HepG2 (cell line): ENCODE data around the gene ABHD12. TPM values are rescaled to one million over a fixed set of nuclear protein-coding genes. Genes with fewer than 3 reads are reported as not detected.

Experiments
- EZH2 ChIP-seq: conservative IDR thresholded peaks from 2 replicates; pipeline ENCODE4 v1.6.1; 2012; ENCODE audit warnings: mild to moderate bottlenecking, low read depth, low read length, moderate library complexity
- FLYWCH1 ChIP-seq: sonication (generic); formaldehyde crosslinking; IDR thresholded peaks from 2 replicates; pipeline ENCODE4 v1.8.1; 2023; ENCODE audit warnings: mild to moderate bottlenecking, missing genetic modification reagents
- GABPB1 ChIP-seq: IDR thresholded peaks from 2 replicates; pipeline ENCODE4 v1.6.1; 2016; ENCODE audit warnings: mild to moderate bottlenecking, missing genetic modification reagents, moderate library complexity, missing compliant biosample characterization
- GPN1 ChIP-seq: sonication (generic); formaldehyde crosslinking; IDR thresholded peaks from 2 replicates; pipeline ENCODE4 v1.5.1; 2020; ENCODE audit warnings: missing genetic modification reagents, borderline replicate concordance
- HCFC1 ChIP-seq: fragments of 150-350 bp; IDR thresholded peaks from 2 replicates; pipeline ENCODE4 v1.6.1; 2014; ENCODE audit warnings: low read depth, low read length
- HNRNPH1 ChIP-seq: fragments of 200-400 bp; formaldehyde crosslinking; optimal IDR thresholded peaks from 2 replicates; pipeline ENCODE3; 2017; ENCODE audit warnings: mild to moderate bottlenecking, low read depth, low read length
- IRX3 ChIP-seq: sonication (generic); formaldehyde crosslinking; IDR thresholded peaks from 2 replicates; pipeline ENCODE4 v1.8.1; 2023; ENCODE audit warnings: mild to moderate bottlenecking, low read depth, missing genetic modification reagents, borderline replicate concordance
- KMT2A ChIP-seq: sonication (generic); formaldehyde crosslinking; IDR thresholded peaks from 2 replicates; pipeline ENCODE4 v1.4.0; 2020; ENCODE audit warnings: missing genetic modification reagents
- MBD4 ChIP-seq: IDR thresholded peaks from 2 replicates; pipeline ENCODE4 v1.6.1; 2012; ENCODE audit warnings: low read length, inconsistent platforms, borderline replicate concordance
- MED13 ChIP-seq: sonication (generic); formaldehyde crosslinking; IDR thresholded peaks from 2 replicates; pipeline ENCODE4 v1.5.0; 2020; ENCODE audit warnings: missing genetic modification reagents
- MEIS2 ChIP-seq: sonication (generic); formaldehyde crosslinking; IDR thresholded peaks from 2 replicates; pipeline ENCODE4 v1.9.0; 2021; ENCODE audit warnings: mild to moderate bottlenecking, missing genetic modification reagents
- NR1H2 ChIP-seq: sonication (generic); formaldehyde crosslinking; IDR thresholded peaks from 2 replicates; pipeline ENCODE4 v1.8.1; 2022; ENCODE audit warnings: low read depth, missing genetic modification reagents, borderline replicate concordance
- PHF8 ChIP-seq: sonication (generic); formaldehyde crosslinking; IDR thresholded peaks from 2 replicates; pipeline ENCODE4 v1.5.0; 2020; ENCODE audit warnings: missing genetic modification reagents
- POLR2AphosphoS5 ChIP-seq: IDR thresholded peaks from 2 replicates; pipeline ENCODE4 v1.6.1; 2012; ENCODE audit warnings: low read depth, low read length
- RBFOX2 ChIP-seq: fragments of 200-400 bp; formaldehyde crosslinking; IDR thresholded peaks from 2 replicates; pipeline ENCODE4 v1.6.1; 2017; ENCODE audit warnings: low read depth, mild to moderate bottlenecking, low read length
- SMAD9 ChIP-seq: sonication (generic); formaldehyde crosslinking; IDR thresholded peaks from 2 replicates; pipeline ENCODE4 v1.5.1; 2020; ENCODE audit warnings: mild to moderate bottlenecking, missing genetic modification reagents
- SP5 ChIP-seq: IDR thresholded peaks from 2 replicates; pipeline ENCODE4 v1.6.1; 2016; ENCODE audit warnings: low read depth, borderline replicate concordance
- YY1 ChIP-seq: IDR thresholded peaks from 2 replicates; pipeline ENCODE4 v1.6.1; 2011; ENCODE audit warnings: low read length, low read depth, moderate library complexity, mild to moderate bottlenecking; ENCODE audit not compliant: insufficient read depth, insufficient replicate concordance
- ZFP36L2 ChIP-seq: sonication (generic); formaldehyde crosslinking; IDR thresholded peaks from 2 replicates; pipeline ENCODE4 v1.4.0; 2020; ENCODE audit warnings: missing genetic modification reagents
- ZMYM4 ChIP-seq: sonication (generic); formaldehyde crosslinking; IDR thresholded peaks from 2 replicates; pipeline ENCODE4 v1.8.1; 2023; ENCODE audit warnings: mild to moderate bottlenecking, missing genetic modification reagents
- ZNF30 ChIP-seq: sonication (generic); formaldehyde crosslinking; IDR thresholded peaks from 2 replicates; pipeline ENCODE4 v1.5.0; 2020; ENCODE audit warnings: mild to moderate bottlenecking, missing genetic modification reagents
- ZNF350 ChIP-seq: sonication (generic); formaldehyde crosslinking; IDR thresholded peaks from 2 replicates; pipeline ENCODE4 v1.4.0; 2020; ENCODE audit warnings: mild to moderate bottlenecking, low read depth, missing genetic modification reagents, borderline replicate concordance
- ZNF354B ChIP-seq: sonication (generic); formaldehyde crosslinking; IDR thresholded peaks from 2 replicates; pipeline ENCODE4 v1.8.0; 2022; ENCODE audit warnings: mild to moderate bottlenecking, missing genetic modification reagents
- ZNF510 ChIP-seq: sonication (generic); formaldehyde crosslinking; IDR thresholded peaks from 2 replicates; pipeline ENCODE4 v1.4.0; 2020; ENCODE audit warnings: low read depth, mild to moderate bottlenecking, missing genetic modification reagents
- ZNF556 ChIP-seq: sonication (generic); formaldehyde crosslinking; IDR thresholded peaks from 2 replicates; pipeline ENCODE4 v1.4.0; 2020; ENCODE audit warnings: mild to moderate bottlenecking, missing genetic modification reagents, borderline replicate concordance
- ZNF878 ChIP-seq: sonication (generic); formaldehyde crosslinking; IDR thresholded peaks from 2 replicates; pipeline ENCODE4 v1.8.1; 2023; ENCODE audit warnings: mild to moderate bottlenecking, missing genetic modification reagents, moderate library complexity
- ZNF879 ChIP-seq: sonication (generic); formaldehyde crosslinking; IDR thresholded peaks from 2 replicates; pipeline ENCODE4 v1.8.1; 2023; ENCODE audit warnings: missing genetic modification reagents
- polyA plus RNA-seq, 8 experiments: library from polyadenylated mRNA; depleted of rRNA in 3 of 8; stranded (reverse) in 7 of 8; unstranded in 1 of 8; fragments of >200 nt; fragmentation: Illumina TruSeq in 4 of 8; extraction: Trizol in 4 of 8; gene quantifications; 2 replicates each; pipeline versions ENCODE4 v1.2.1 to v1.2.3, GENCODE V29; 2011 to 2016; ENCODE audit warnings: low read depth in 4 of 8, missing spikeins in 1 of 8, mixed read lengths in 1 of 8; ENCODE audit not compliant: insufficient read depth in 1 of 8
- total RNA-seq, 5 experiments: library from RNA; depleted of rRNA; stranded (reverse); fragments of >200 nt; fragmentation: Illumina TruSeq; extraction: Trizol; gene quantifications; 2 replicates each; pipeline ENCODE4 v1.2.3, GENCODE V29; 2016; ENCODE audit warnings: low read depth in 1 of 5
- TF ChIP-seq, protein P1 (sequence below): sonication (generic); formaldehyde crosslinking; IDR thresholded peaks from 2 replicates; pipeline ENCODE4 v1.8.0; 2022; ENCODE audit warnings: mild to moderate bottlenecking, missing genetic modification reagents, moderate library complexity
- TF ChIP-seq, protein P2 (sequence below): sonication (generic); formaldehyde crosslinking; IDR thresholded peaks from 2 replicates; pipeline ENCODE4 v1.5.0; 2020; ENCODE audit warnings: missing genetic modification reagents, mild to moderate bottlenecking, borderline replicate concordance

Gene ABHD12
- total and polyA plus RNA-seq, 2 of the 13 experiments (the other 11 are each of a cell fraction or from before 2014, with no cell fraction given): 23.5 to 72.1 TPM

DNA sequence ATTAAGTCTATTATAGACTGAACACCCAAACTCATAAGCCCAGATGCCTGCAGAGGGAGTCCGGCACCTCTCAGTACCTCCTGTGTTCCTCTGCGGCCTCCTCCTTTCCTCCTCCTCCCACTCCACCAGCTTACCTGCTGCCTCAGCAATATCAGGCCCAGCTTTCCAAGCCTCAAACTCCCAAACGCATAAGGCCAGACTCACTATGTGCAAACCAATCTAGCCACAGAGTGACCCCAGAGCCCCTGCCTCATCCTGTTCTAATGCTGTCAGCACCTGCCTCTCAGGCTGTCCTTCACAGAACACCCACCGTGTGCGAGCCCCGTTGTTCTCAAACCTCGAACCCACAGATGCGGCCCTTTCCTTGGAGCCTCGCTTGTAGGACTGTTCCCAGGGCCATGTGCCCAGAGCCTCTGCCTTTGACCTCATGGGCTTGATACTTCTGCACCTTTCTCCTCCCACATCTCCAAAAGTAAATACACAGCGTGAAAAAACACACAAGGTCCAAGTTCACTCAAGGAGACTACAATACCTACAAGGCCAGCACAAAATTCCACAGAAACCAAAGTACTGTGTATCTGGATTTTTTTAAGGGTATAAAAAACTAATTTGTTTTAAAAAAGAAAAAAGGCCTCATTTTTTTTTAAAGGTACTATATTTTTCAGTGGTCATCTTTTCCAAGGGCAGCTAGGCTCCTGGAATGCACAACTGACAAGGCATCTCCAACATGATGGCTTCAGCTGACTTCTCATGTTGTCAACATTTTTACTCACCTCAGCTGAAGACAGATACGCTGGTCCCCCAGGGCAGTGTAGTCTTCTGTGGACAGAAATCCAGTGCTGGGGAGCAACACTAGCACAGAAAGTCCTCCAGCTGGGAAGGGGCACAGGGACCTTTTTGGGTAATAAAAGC lies 52.3 kb downstream of the ABHD12 start (continued):
- TF ChIP-seq KMT2A (CRISPR knock-in tag) (peak; percentile 53; the same call in 1 of the 2 replicates), RBFOX2 (no peak), ZNF879 (CRISPR knock-in tag) (peak; percentile 76; the same call in 1 of the 2 replicates), MEIS2 (CRISPR knock-in tag) (peak; percentile 83; the same call in 1 of the 2 replicates), EZH2 (no peak), ZNF30 (CRISPR knock-in tag) (no peak; the same call in 1 of the 2 replicates), SMAD9 (CRISPR knock-in tag) (peak; percentile 79), ZFP36L2 (CRISPR knock-in tag) (no peak), MED13 (peak; percentile 83; the same call in 1 of the 2 replicates), FLYWCH1 (CRISPR knock-in tag) (no peak), YY1 (no peak), ZNF556 (CRISPR knock-in tag) (peak; percentile 85; the same call in 1 of the 2 replicates), HCFC1 (no peak), ZNF510 (CRISPR knock-in tag) (no peak), POLR2AphosphoS5 (no peak), ZMYM4 (CRISPR knock-in tag) (peak; percentile 92), IRX3 (peak; percentile 97), ZNF878 (CRISPR knock-in tag) (peak; percentile 97), SP5 (CRISPR knock-in tag) (peak; percentile 100), GPN1 (CRISPR knock-in tag) (peak; percentile 55; the same call in 1 of the 2 replicates), NR1H2 (CRISPR knock-in tag) (peak; percentile 85; the same call in 1 of the 2 replicates), ZNF350 (CRISPR knock-in tag) (peak; percentile 86), ZNF354B (CRISPR knock-in tag) (peak; percentile 38; the same call in 1 of the 2 replicates), MBD4 (0 out of 2 replicates have a peak, but pooled peaks have one; percentile 58), GABPB1 (no peak), HNRNPH1 (no peak), PHF8 (CRISPR knock-in tag) (peak; percentile 50; the same call in 1 of the 2 replicates)
- TF ChIP-seq, protein P1, sequence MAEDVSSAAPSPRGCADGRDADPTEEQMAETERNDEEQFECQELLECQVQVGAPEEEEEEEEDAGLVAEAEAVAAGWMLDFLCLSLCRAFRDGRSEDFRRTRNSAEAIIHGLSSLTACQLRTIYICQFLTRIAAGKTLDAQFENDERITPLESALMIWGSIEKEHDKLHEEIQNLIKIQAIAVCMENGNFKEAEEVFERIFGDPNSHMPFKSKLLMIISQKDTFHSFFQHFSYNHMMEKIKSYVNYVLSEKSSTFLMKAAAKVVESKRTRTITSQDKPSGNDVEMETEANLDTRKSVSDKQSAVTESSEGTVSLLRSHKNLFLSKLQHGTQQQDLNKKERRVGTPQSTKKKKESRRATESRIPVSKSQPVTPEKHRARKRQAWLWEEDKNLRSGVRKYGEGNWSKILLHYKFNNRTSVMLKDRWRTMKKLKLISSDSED (CRISPR knock-in tag): no peak
- TF ChIP-seq, protein P2, sequence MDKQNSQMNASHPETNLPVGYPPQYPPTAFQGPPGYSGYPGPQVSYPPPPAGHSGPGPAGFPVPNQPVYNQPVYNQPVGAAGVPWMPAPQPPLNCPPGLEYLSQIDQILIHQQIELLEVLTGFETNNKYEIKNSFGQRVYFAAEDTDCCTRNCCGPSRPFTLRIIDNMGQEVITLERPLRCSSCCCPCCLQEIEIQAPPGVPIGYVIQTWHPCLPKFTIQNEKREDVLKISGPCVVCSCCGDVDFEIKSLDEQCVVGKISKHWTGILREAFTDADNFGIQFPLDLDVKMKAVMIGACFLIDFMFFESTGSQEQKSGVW (CRISPR knock-in tag): no peak
